ENCODE results near the gene TMEM40. TPM values are rescaled to one million over a fixed set of nuclear protein-coding genes. Genes with fewer than 3 reads are reported as not detected.
A peak's percentile ranks its signal among the peaks of the same experiment; 100 is the strongest.

TMEM40 gene
- total and polyA plus RNA-seq, 9 of the 15 experiments (the other 6 are each of a cell fraction or from before 2014, with no cell fraction given): 0.11 to 0.31 (median 0.14) TPM; not detected in 6

- TF ChIP-seq MTF1 (CRISPR knock-in tag; IDR thresholded peaks at IDR 0.05; ENCODE audit: borderline replicate concordance) (no peak), ZNF695 (CRISPR knock-in tag; IDR thresholded peaks at IDR 0.05) (no peak), ZBTB40 (IDR thresholded peaks at IDR 0.05) (no peak), ZBTB40 (CRISPR knock-in tag; IDR thresholded peaks at IDR 0.05) (no peak), YBX1 (IDR thresholded peaks at IDR 0.05) (no peak), CAMTA2 (CRISPR knock-in tag; conservative IDR thresholded peaks at IDR 0.05) (no peak), BRCA1 (IDR thresholded peaks at IDR 0.05) (no peak), BRCA1 (CRISPR knock-in tag; IDR thresholded peaks at IDR 0.05) (no peak), MEIS2 (IDR thresholded peaks at IDR 0.05; ENCODE audit: partially characterized antibody) (peak; percentile 21), PHF20 (IDR thresholded peaks at IDR 0.05; ENCODE audit: partially characterized antibody) (no peak), ZNF79 (CRISPR knock-in tag; IDR thresholded peaks at IDR 0.05; ENCODE audit: low read depth) (no peak), PCBP2 (IDR thresholded peaks at IDR 0.05; ENCODE audit: low read depth, low read length, poor library complexity, severe bottlenecking) (no peak), HDAC1 (IDR thresholded peaks at IDR 0.05) (no peak), SIX5 (IDR thresholded peaks at IDR 0.05; ENCODE audit: borderline replicate concordance in 1 of 2, insufficient read depth in 1 of 2, low read depth in 1 of 2, low read length in 2 of 2) (peak in 1 of 2 experiments; percentile 31; a peak in 1 of 4 replicates), CBFA2T2 (conservative IDR thresholded peaks at IDR 0.05) (no peak), MAFG (tag; conservative IDR thresholded peaks at IDR 0.05) (0 out of 2 replicates have a peak, but pooled peaks have one; percentile 16), ZNF316 (IDR thresholded peaks at IDR 0.05) (peak; percentile 77), HDAC8 (tag; IDR thresholded peaks at IDR 0.05) (no peak), CBFB (CRISPR knock-in tag; IDR thresholded peaks at IDR 0.05) (no peak), HLTF (IDR thresholded peaks at IDR 0.05) (no peak), BMI1 (IDR thresholded peaks at IDR 0.05; ENCODE audit: low read length) (peak; percentile 80), NR1H2 (CRISPR knock-in tag; IDR thresholded peaks at IDR 0.05) (no peak), ZFP36 (IDR thresholded peaks at IDR 0.05; ENCODE audit: low read depth, low read length, partially characterized antibody) (no peak), RB1 (IDR thresholded peaks at IDR 0.05; ENCODE audit: low read depth) (no peak)
Observed at GRCh38 chr3:12782172-12782815, 23.2 kb upstream of the TMEM40 start (continued).
